Right lobe of liver (tissue), 4 donors: Measurements from ENCODE around the gene COL19A1.

Source experiments
- CTCF ChIP-seq, 4 donors: fragments of 200-600 bp in 3 of 4; fragments of 450-650 bp in 1 of 4; IDR thresholded peaks; one replicate each; pipeline versions ENCODE4 v1.5.1 to v1.8.0; 2016 to 2022; ENCODE audit warnings: antibody characterized with exemption in 4 of 4, mild to moderate bottlenecking in 2 of 4
- POLR2A ChIP-seq: fragments of 450-650 bp; IDR thresholded peaks from one replicate; pipeline ENCODE4 v1.6.1; 2017; ENCODE audit warnings: antibody characterized with exemption, mild to moderate bottlenecking
- donor health status: DM: no; HTN: no; CAD: no.
- donor health status: DM: no; HTN: no; CAD: no.
- donor health status: DM: no; HTN: yes; CAD: no.

- no peak for TF ChIP-seq CTCF (IDR thresholded peaks at IDR 0.05)
- no peak for TF ChIP-seq POLR2A
Measured at GRCh38 chr6:69914015-69914485, 47.7 kb downstream of the COL19A1 start.
